ENCODE results near the gene JSRP1.

The JSRP1 gene

GRCh38 chr19:2212861-2213711, 43.1 kb downstream of the JSRP1 start:
- DNase-seq = no peak

GRCh38 chr19:2210987-2211740, 45.1 kb downstream of the JSRP1 start:
- no peak for DNase-seq

DNA sequence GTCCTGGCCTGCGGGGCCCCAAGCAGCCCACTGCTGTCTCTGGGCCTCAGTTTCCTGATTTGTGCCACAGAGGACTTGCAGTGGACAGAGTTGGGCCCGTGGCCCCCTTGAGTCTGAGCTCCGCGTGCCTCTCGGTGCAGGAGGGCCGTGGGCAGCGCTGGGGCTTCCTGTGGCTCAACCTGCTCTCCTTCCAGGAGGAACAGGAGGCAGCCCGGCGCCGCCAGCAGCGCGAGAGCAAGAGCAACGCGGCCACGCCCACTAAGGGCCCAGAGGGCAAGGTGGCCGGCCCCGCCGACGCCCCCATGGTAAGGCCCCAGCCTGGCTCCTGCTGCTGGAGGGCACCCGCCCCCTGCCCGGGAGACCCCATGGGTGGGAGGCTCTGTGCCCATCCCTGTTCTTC, 46.0 kb downstream of the JSRP1 start:
- DNase-seq = no peak

GRCh38 chr19:2209408-2209807, 46.8 kb downstream of the JSRP1 start:
- DNase-seq = no peak

GRCh38 chr19:2208975-2209374, 47.2 kb downstream of the JSRP1 start:
- DNase-seq = no peak

- DNase-seq = no peak
Observed at GRCh38 chr19:2207991-2208860, 48.0 kb downstream of the JSRP1 start.

- no peak for DNase-seq
Observed at GRCh38 chr19:2207008-2207407, 49.2 kb downstream of the JSRP1 start.

DNA sequence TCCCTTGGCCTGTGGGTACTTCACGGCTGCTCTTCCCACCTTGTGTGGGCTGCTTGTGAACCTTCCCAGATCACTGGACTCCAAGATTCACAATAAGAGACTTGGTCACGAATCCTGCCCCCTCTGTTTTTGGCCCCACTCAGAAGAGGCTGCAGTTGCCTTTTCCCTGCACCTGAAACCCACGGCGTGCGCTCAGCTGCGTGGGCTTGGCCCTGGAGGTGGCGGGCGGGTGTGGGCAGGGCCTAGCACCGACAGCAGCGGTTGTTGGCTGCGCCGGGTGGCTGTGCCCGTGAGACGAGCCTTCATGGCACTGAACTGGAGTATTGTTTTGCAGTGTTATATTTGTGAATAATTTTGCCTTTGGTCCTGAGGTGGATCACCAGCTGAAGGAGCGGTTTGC, 53.9 kb downstream of the JSRP1 start:
- DNase-seq = no peak
